PC-3 (cell line): ENCODE measurements around the gene GAD1. TPM values are rescaled to one million over a fixed set of nuclear protein-coding genes. Genes with fewer than 3 reads are reported as not detected.

Experiments used
- ATAC-seq: fragments of 200-7000 bp; cut with Tn5 transposase; 2 replicates; pipeline ENCODE4 v1.9.1; 2020; ENCODE audit warnings: mild to moderate bottlenecking, moderate library complexity
- BruUV-seq: library from RNA; stranded (reverse); fragments of 400-500 nt; replicated peaks from 2 replicates; lab custom pipeline; 2021; lab: Mats Ljungman, UMichigan
- CTCF ChIA-PET: fragments of 300-600 bp; sonication (Branson Sonifier 250); formaldehyde crosslinking; loops from one replicate; lab custom pipeline; 2022; ENCODE audit warnings: antibody characterized with exemption; lab: Charles Lee
- POLR2A ChIA-PET: fragments of 300-600 bp; sonication (Branson Sonifier 250); formaldehyde crosslinking; loops from one replicate; lab custom pipeline; 2022; ENCODE audit warnings: antibody characterized with exemption; ENCODE audit not compliant: unreplicated experiment; lab: Charles Lee
- DNase-seq: peaks from one replicate; pipeline ENCODE4 v3.0.0-alpha.2; 2015
- H2AFZ ChIP-seq: fragments of 300-600 bp; sonication (generic); 2 replicates; pipeline ENCODE4 v1.6.0; 2016; ENCODE audit warnings: antibody characterized with exemption, low read length
- H3F3A ChIP-seq: fragments of 300-600 bp; sonication (generic); one replicate; pipeline ENCODE4 v1.6.0; 2017; ENCODE audit warnings: antibody characterized with exemption, low read length, control low read depth, mild to moderate bottlenecking; ENCODE audit not compliant: unreplicated experiment
- H3K27ac ChIP-seq: fragments of 300-600 bp; sonication (generic); 2 replicates; pipeline ENCODE4 v1.5.1; 2016; ENCODE audit warnings: mild to moderate bottlenecking, low read length
- H3K27me3 ChIP-seq: fragments of 300-600 bp; sonication (generic); 2 replicates; pipeline ENCODE4 v1.6.1; 2016; ENCODE audit warnings: low read length, mixed read lengths
- H3K36me3 ChIP-seq: fragments of 300-600 bp; sonication (generic); 2 replicates; pipeline ENCODE4 v1.6.1; 2016; ENCODE audit warnings: low read depth, mixed run types, low read length, mixed read lengths
- H3K4me1 ChIP-seq: fragments of 300-600 bp; sonication (generic); 2 replicates; pipeline ENCODE4 v1.5.1; 2016; ENCODE audit warnings: low read length; ENCODE audit not compliant: insufficient read depth
- H3K4me2 ChIP-seq: fragments of 300-600 bp; sonication (generic); 2 replicates; pipeline ENCODE4 v1.6.0; 2016; ENCODE audit warnings: low read length
- H3K4me3 ChIP-seq: fragments of 300-600 bp; sonication (generic); 2 replicates; pipeline ENCODE4 v1.5.1; 2016; ENCODE audit warnings: mild to moderate bottlenecking, low read length, mixed read lengths
- H3K79me2 ChIP-seq: fragments of 300-600 bp; sonication (generic); 2 replicates; pipeline ENCODE4 v1.6.1; 2017; ENCODE audit warnings: low read length, mixed read lengths
- H3K9ac ChIP-seq: fragments of 300-600 bp; sonication (generic); 2 replicates; pipeline ENCODE4 v1.6.0; 2016; ENCODE audit warnings: mild to moderate bottlenecking, low read length
- H3K9me2 ChIP-seq: fragments of 300-600 bp; sonication (generic); replicated peaks from 2 replicates; pipeline ENCODE4 v1.6.1; 2016; ENCODE audit warnings: mixed run types, low read length, mixed read lengths
- H3K9me3 ChIP-seq: fragments of 300-600 bp; sonication (generic); 2 replicates; pipeline ENCODE4 v1.6.1; 2016; ENCODE audit warnings: low read length, mixed read lengths
- H4K20me1 ChIP-seq: fragments of 300-600 bp; sonication (generic); 2 replicates; pipeline ENCODE4 v1.6.1; 2016; ENCODE audit warnings: low read length, mixed read lengths
- CTCF ChIP-seq: fragments of 300-600 bp; sonication (generic); conservative IDR thresholded peaks from 2 replicates; pipeline ENCODE4 v1.5.1; 2017; ENCODE audit warnings: antibody characterized with exemption, low read depth, mild to moderate bottlenecking, low read length
- EZH2 ChIP-seq: fragments of 300-600 bp; sonication (generic); IDR thresholded peaks from one replicate; pipeline ENCODE4 v1.6.1; 2017; ENCODE audit warnings: antibody characterized with exemption, mild to moderate bottlenecking, low read length; ENCODE audit not compliant: unreplicated experiment
- EZH2phosphoT487 ChIP-seq: fragments of 300-600 bp; sonication (generic); IDR thresholded peaks from 2 replicates; pipeline ENCODE4 v1.6.1; 2018; ENCODE audit warnings: mild to moderate bottlenecking, antibody characterized with exemption, low read length, borderline replicate concordance
- intact Hi-C: fragments of 100-400 bp; cut with micrococcal nuclease; formaldehyde crosslinking; loops from 2 replicates; pipeline ENCODE4 v1.9.0; 2023
- total RNA-seq: library from RNA; depleted of rRNA; stranded (reverse); fragments of >200 nt; gene quantifications from 2 replicates; pipeline ENCODE4 v1.2.3, GENCODE V29; 2014

Gene GAD1
- total RNA-seq, 1 experiment from 2014 or later: 10.6 TPM

- Histone ChIP-seq H3K27ac (no peak overlapping the region), H3K4me3 (no peak overlapping the region), H2AFZ (no peak overlapping the region), H4K20me1 (no peaks in the 10 kb centered on the region), H3K4me1 (no peaks in the 10 kb centered on the region), H3K9me2 (no peaks in the 10 kb centered on the region), H3K27me3 (no peaks in the 10 kb centered on the region), H3K79me2 (no peaks in the 10 kb centered on the region), H3K4me2 (no peak overlapping the region), H3K36me3 (no peaks in the 10 kb centered on the region), H3F3A (no peaks in the 10 kb centered on the region), H3K9me3 (no peaks in the 10 kb centered on the region), H3K9ac (no peak overlapping the region)
- ChIA-PET POLR2A (no interaction called here), CTCF (no interaction called here)
- no peak for TF ChIP-seq EZH2
- no peak for TF ChIP-seq EZH2phosphoT487
- TF ChIP-seq CTCF: no peak
- DNase-seq: no peak
- no peak for ATAC-seq
- no TSS peak for BruUV-seq
- intact Hi-C loops: no loop called here
Measured at GRCh38 chr2:170828533-170828916, 11.8 kb downstream of the GAD1 start.

GRCh38 chr2:170829036-170829435 is 12.3 kb downstream of the GAD1 start:
- Histone ChIP-seq H3K27ac (no peak overlapping the region), H3K36me3 (no peaks in the 10 kb centered on the region)
- TF ChIP-seq EZH2 (no peak), CTCF (no peak), EZH2phosphoT487 (no peak)

GRCh38 chr2:170830166-170830565 is 13.5 kb downstream of the GAD1 start:
- Histone ChIP-seq H3K36me3 (no peaks in the 10 kb centered on the region), H3K4me3 (no peak overlapping the region), H2AFZ (no peak overlapping the region), H3F3A (no peaks in the 10 kb centered on the region), H3K4me1 (no peaks in the 10 kb centered on the region), H3K9me3 (no peaks in the 10 kb centered on the region), H3K9ac (no peak overlapping the region), H3K4me2 (no peak overlapping the region), H3K79me2 (no peaks in the 10 kb centered on the region), H3K27ac (no peak overlapping the region), H4K20me1 (no peaks in the 10 kb centered on the region), H3K9me2 (no peaks in the 10 kb centered on the region), H3K27me3 (no peaks in the 10 kb centered on the region)
- DNase-seq (no peak), ATAC-seq (no peak)
- no TSS peak for BruUV-seq
- ChIA-PET POLR2A (no interaction called here), CTCF (no interaction called here)
- intact Hi-C loops: no loop called here
- TF ChIP-seq EZH2 (no peak), EZH2phosphoT487 (no peak), CTCF (no peak)

More at GRCh38 chr2:170829036-170829435, 12.3 kb downstream of the GAD1 start:
- DNase-seq (no peak), ATAC-seq (no peak)
- no peaks in the 10 kb centered on the region for H3K79me2 ChIP-seq
- no peaks in the 10 kb centered on the region for H3K9me3 ChIP-seq
- no peaks in the 10 kb centered on the region for H3K27me3 ChIP-seq
- POLR2A ChIA-PET: no interaction called here
- no peaks in the 10 kb centered on the region for H3K4me1 ChIP-seq
- H3K4me2 ChIP-seq: no peak overlapping the region
- no peaks in the 10 kb centered on the region for H4K20me1 ChIP-seq
- BruUV-seq: no TSS peak
- H3F3A ChIP-seq: no peaks in the 10 kb centered on the region
- no peaks in the 10 kb centered on the region for H3K9me2 ChIP-seq
- no peak overlapping the region for H2AFZ ChIP-seq
- no peak overlapping the region for H3K9ac ChIP-seq
- CTCF ChIA-PET: no interaction called here
- intact Hi-C loops: no loop called here
- H3K4me3 ChIP-seq: no peak overlapping the region
